ENCODE results near the gene UBAP2L.
"Not testable (repeated sequence)": the region's sequence is repeated elsewhere in the genome, so short reads cannot be mapped to it uniquely, and the experiment has no call there.

Gene UBAP2L

GRCh38 chr1:154220071-154220969 lies at the start of gene UBAP2L:
UBAP2L (plus strand) TSS chr1:154220955; CDS start chr1:154225124, 4,169 bp downstream.
- DNase-seq, result peak; percentile 99

GRCh38 chr1:154171223-154171583 lies 49.6 kb upstream of the UBAP2L start:
- no peak for DNase-seq

GRCh38 chr1:154171880-154172279 lies 48.9 kb upstream of the UBAP2L start:
- DNase-seq, result no peak

- DNase-seq, result no peak
These were observed 46.1 kb upstream of the UBAP2L start for GRCh38 chr1:154174654-154175053.

- DNase-seq, result no peak
These were observed 44.4 kb upstream of the UBAP2L start for GRCh38 chr1:154176337-154176736.

GRCh38 chr1:154178013-154178412 lies 42.7 kb upstream of the UBAP2L start:
- no peak for DNase-seq

GRCh38 chr1:154178911-154179811 lies 41.6 kb upstream of the UBAP2L start:
- DNase-seq, result no peak

GRCh38 chr1:154179946-154180687 lies 40.6 kb upstream of the UBAP2L start:
- DNase-seq, result no peak

- DNase-seq, result no peak
These were observed 38.8 kb upstream of the UBAP2L start for GRCh38 chr1:154181944-154182343.

- DNase-seq, result peak; percentile 44
These were observed 38.3 kb upstream of the UBAP2L start for GRCh38 chr1:154182344-154183045.

- DNase-seq, result peak; percentile 98
These were observed 37.5 kb upstream of the UBAP2L start for GRCh38 chr1:154183046-154183915.

GRCh38 chr1:154186177-154186576 lies 34.6 kb upstream of the UBAP2L start:
- peak; percentile 47 for DNase-seq

- no peak for DNase-seq
These were observed 33.8 kb upstream of the UBAP2L start for GRCh38 chr1:154186852-154187501.

- DNase-seq, result no peak
These were observed 30.2 kb upstream of the UBAP2L start for GRCh38 chr1:154190550-154190949.

- no peak for DNase-seq
These were observed 28.7 kb upstream of the UBAP2L start, which contains the start of gene TPM3 for GRCh38 chr1:154191990-154192461. TPM3 (minus strand) TSS chr1:154192100; CDS start chr1:154192018, 82 bp downstream.

- DNase-seq, result no peak
These were observed 28.3 kb upstream of the UBAP2L start for GRCh38 chr1:154192476-154192875.

GRCh38 chr1:154193821-154194220 lies 26.9 kb upstream of the UBAP2L start:
- DNase-seq, result no peak

- DNase-seq, result peak; percentile 68
These were observed 21.8 kb upstream of the UBAP2L start for GRCh38 chr1:154198756-154199562.

- DNase-seq, result no peak
These were observed 21.2 kb upstream of the UBAP2L start for GRCh38 chr1:154199563-154199879.

- DNase-seq, result not testable (repeated sequence)
These were observed 15.0 kb upstream of the UBAP2L start for GRCh38 chr1:154205778-154206177.
